IMR-90 (cell line): ENCODE results near the gene NAA35. TPM values are rescaled to one million over a fixed set of nuclear protein-coding genes. Genes with fewer than 3 reads are reported as not detected.

Experiments used
- ATAC-seq: fragments of 200-7000 bp; cut with Tn5 transposase; 2 replicates; pipeline ENCODE4 v1.9.1; 2020; ENCODE audit warnings: low read depth, mild to moderate bottlenecking, moderate library complexity
- BruUV-seq: library from RNA; stranded (reverse); fragments of 400-500 nt; replicated peaks from 2 replicates; lab custom pipeline; 2021; lab: Mats Ljungman, UMichigan
- CTCF ChIA-PET: fragments of 300-600 bp; formaldehyde crosslinking; extraction: SDS; loops from one replicate; lab custom pipeline; 2021; ENCODE audit warnings: antibody characterized with exemption; lab: Yijun Ruan, JAX
- POLR2A ChIA-PET: fragments of 300-600 bp; sonication (Branson Sonifier 250); formaldehyde crosslinking; loops from one replicate; lab custom pipeline; 2022; ENCODE audit warnings: antibody characterized with exemption; ENCODE audit not compliant: unreplicated experiment; lab: Charles Lee
- DNase-seq: peaks from one replicate; pipeline ENCODE4 v3.0.0; 2013
- H2AFZ ChIP-seq: replicated peaks from 2 replicates; pipeline ENCODE3; 2013; ENCODE audit warnings: low read length, mild to moderate bottlenecking; ENCODE audit not compliant: poor library complexity
- H2AK5ac ChIP-seq: 2 replicates; pipeline ENCODE4 v1.6.1; 2013; ENCODE audit warnings: low read depth, low read length, inconsistent platforms
- H2AK9ac ChIP-seq: replicated peaks from 2 replicates; pipeline ENCODE3; 2013; ENCODE audit warnings: mild to moderate bottlenecking, low read depth, low read length, moderate library complexity; ENCODE audit not compliant: poor library complexity
- H2BK120ac ChIP-seq: 2 replicates; pipeline ENCODE4 v1.6.1; 2013; ENCODE audit warnings: low read depth, low read length, inconsistent platforms
- H2BK15ac ChIP-seq: 3 replicates; pipeline ENCODE4 v1.6.1; 2013; ENCODE audit warnings: low read depth, low read length, inconsistent platforms
- H2BK20ac ChIP-seq: 2 replicates; pipeline ENCODE4 v1.6.1; 2013; ENCODE audit warnings: low read depth, mild to moderate bottlenecking, inconsistent platforms, low read length, moderate library complexity
- H2BK5ac ChIP-seq: 2 replicates; pipeline ENCODE4 v1.6.1; 2013; ENCODE audit warnings: mild to moderate bottlenecking, low read depth, low read length, inconsistent platforms; ENCODE audit not compliant: poor library complexity, severe bottlenecking
- H3K14ac ChIP-seq: replicated peaks from 2 replicates; pipeline ENCODE4 v1.6.1; 2013; ENCODE audit warnings: low read depth, low read length, inconsistent platforms
- H3K18ac ChIP-seq: 2 replicates; pipeline ENCODE4 v1.6.1; 2013; ENCODE audit warnings: low read depth, low read length, control low read depth
- H3K23ac ChIP-seq: 2 replicates; pipeline ENCODE4 v1.6.1; 2013; ENCODE audit warnings: low read depth, low read length, inconsistent platforms
- H3K27ac ChIP-seq: 2 replicates; pipeline ENCODE4 v1.5.1; 2013; ENCODE audit warnings: mild to moderate bottlenecking, control low read depth, low read length; ENCODE audit not compliant: insufficient read depth
- H3K27me3 ChIP-seq: 2 replicates; pipeline ENCODE4 v1.6.1; 2013; ENCODE audit warnings: low read length; ENCODE audit not compliant: control insufficient read depth, insufficient read depth
- H3K36me3 ChIP-seq: 2 replicates; pipeline ENCODE4 v1.6.1; 2013; ENCODE audit warnings: low read length, mixed read lengths; ENCODE audit not compliant: control insufficient read depth, insufficient read depth
- H3K4ac ChIP-seq: 2 replicates; pipeline ENCODE4 v1.6.1; 2013; ENCODE audit warnings: low read depth, low read length, inconsistent platforms
- H3K4me1 ChIP-seq: 2 replicates; pipeline ENCODE4 v1.6.1; 2013; ENCODE audit warnings: low read length, mixed read lengths; ENCODE audit not compliant: control insufficient read depth, insufficient read depth
- H3K4me2 ChIP-seq: 2 replicates; pipeline ENCODE4 v1.6.1; 2013; ENCODE audit warnings: low read depth, mild to moderate bottlenecking, control low read depth, low read length, moderate library complexity
- H3K4me3 ChIP-seq: 2 replicates; pipeline ENCODE4 v1.5.1; 2013; ENCODE audit warnings: low read depth, mild to moderate bottlenecking, control low read depth, low read length, moderate library complexity; ENCODE audit not compliant: insufficient read depth
- H3K56ac ChIP-seq: 2 replicates; pipeline ENCODE4 v1.6.1; 2013; ENCODE audit warnings: low read length, inconsistent platforms; ENCODE audit not compliant: insufficient read depth; ENCODE audit errors: extremely low read depth
- H3K79me1 ChIP-seq, 2 experiments: 2 replicates each; pipeline ENCODE4 v1.6.1; 2013; ENCODE audit warnings: low read length in 2 of 2, inconsistent platforms in 1 of 2, low read depth in 1 of 2
- H3K9ac ChIP-seq: 2 replicates; pipeline ENCODE4 v1.6.1; 2013; ENCODE audit warnings: low read depth, low read length, control low read depth
- H3K9me1 ChIP-seq: 2 replicates; pipeline ENCODE4 v1.6.1; 2013; ENCODE audit warnings: low read length, inconsistent platforms; ENCODE audit not compliant: insufficient read depth
- H3K9me3 ChIP-seq: 2 replicates; pipeline ENCODE4 v1.6.1; 2013; ENCODE audit warnings: low read length; ENCODE audit not compliant: control insufficient read depth, insufficient read depth
- H4K20me1 ChIP-seq: 2 replicates; pipeline ENCODE4 v1.6.1; 2013; ENCODE audit warnings: low read length, inconsistent platforms; ENCODE audit not compliant: insufficient read depth
- H4K5ac ChIP-seq: 2 replicates; pipeline ENCODE4 v1.6.1; 2013; ENCODE audit warnings: mild to moderate bottlenecking, low read depth, low read length, control low read depth
- H4K8ac ChIP-seq, 2 experiments: 2 replicates each; pipeline ENCODE4 v1.6.1; 2013; ENCODE audit warnings: low read depth in 2 of 2, low read length in 2 of 2, control low read depth in 1 of 2, inconsistent platforms in 1 of 2
- H4K91ac ChIP-seq: 2 replicates; pipeline ENCODE4 v1.6.1; 2013; ENCODE audit warnings: low read depth, low read length, inconsistent platforms; ENCODE audit not compliant: insufficient read depth
- BHLHE40 ChIP-seq: fragments of 150-350 bp; IDR thresholded peaks from 2 replicates; pipeline ENCODE4 v1.6.1; 2016; ENCODE audit warnings: mild to moderate bottlenecking, low read depth, low read length
- CEBPB ChIP-seq: IDR thresholded peaks from 2 replicates; pipeline ENCODE4 v1.6.1; 2012; ENCODE audit warnings: low read depth, low read length, improper control_type of control experiment
- CHD1 ChIP-seq: IDR thresholded peaks from 2 replicates; pipeline ENCODE4 v1.6.1; 2012; ENCODE audit warnings: low read depth, low read length, improper control_type of control experiment
- FOS ChIP-seq: fragments of 150-350 bp; IDR thresholded peaks from 2 replicates; pipeline ENCODE4 v1.6.1; 2016; ENCODE audit warnings: low read depth, low read length
- MAFK ChIP-seq: IDR thresholded peaks from 2 replicates; pipeline ENCODE4 v1.6.1; 2012; ENCODE audit warnings: low read depth, low read length, improper control_type of control experiment
- MAZ ChIP-seq: IDR thresholded peaks from 2 replicates; pipeline ENCODE4 v1.6.1; 2012; ENCODE audit warnings: low read depth, mild to moderate bottlenecking, low read length, improper control_type of control experiment, moderate library complexity, borderline replicate concordance
- MXI1 ChIP-seq: IDR thresholded peaks from 2 replicates; pipeline ENCODE4 v1.6.1; 2012; ENCODE audit warnings: low read depth, mild to moderate bottlenecking, low read length, moderate library complexity, borderline replicate concordance
- NFE2L2 ChIP-seq: fragments of 150-350 bp; IDR thresholded peaks from 2 replicates; pipeline ENCODE4 v1.6.1; 2016; ENCODE audit warnings: low read depth, mild to moderate bottlenecking, low read length
- POLR2A ChIP-seq: IDR thresholded peaks from 2 replicates; pipeline ENCODE4 v1.6.1; 2012; ENCODE audit warnings: mild to moderate bottlenecking, low read depth, low read length
- RAD21 ChIP-seq: IDR thresholded peaks from 2 replicates; pipeline ENCODE4 v1.6.1; 2012; ENCODE audit warnings: low read length, improper control_type of control experiment
- RCOR1 ChIP-seq: IDR thresholded peaks from 2 replicates; pipeline ENCODE4 v1.6.1; 2012; ENCODE audit warnings: mild to moderate bottlenecking, low read length, improper control_type of control experiment; ENCODE audit not compliant: insufficient replicate concordance
- RFX5 ChIP-seq: IDR thresholded peaks from 2 replicates; pipeline ENCODE4 v1.8.0; 2012; ENCODE audit warnings: low read depth, mild to moderate bottlenecking, low read length, moderate library complexity
- SMC3 ChIP-seq: fragments of 150-350 bp; IDR thresholded peaks from 2 replicates; pipeline ENCODE4 v1.6.1; 2016; ENCODE audit warnings: low read depth, mild to moderate bottlenecking, antibody characterized with exemption, low read length, moderate library complexity
- WGBS, 2 experiments: methylation state at CpG; one replicate each; pipeline versions ENCODE4 v1.1.5 to v1.1.7; 2013; ENCODE audit warnings: missing lambda C conversion rate in 2 of 2; ENCODE audit not compliant: insufficient read length in 1 of 2; ENCODE audit errors: extremely low coverage in 2 of 2; 5-methylcytosine and 5-hydroxymethylcytosine counted together
- dilution Hi-C: fragments of 300-500 bp; cut with HindIII; formaldehyde crosslinking; loops from one replicate; pipeline ENCODE4 v1.14.3; 2018; ENCODE audit warnings: low sequenced_read_pairs; ENCODE audit not compliant: unreplicated experiment
- in situ Hi-C: fragments of 300-500 bp; cut with MboI; formaldehyde crosslinking; loops from 3 replicates; pipeline ENCODE4 v1.14.3; 2019; ENCODE audit warnings: low sequenced_read_pairs, inconsistent platforms, mixed read lengths
- intact Hi-C: fragments of 100-400 bp; cut with micrococcal nuclease; formaldehyde crosslinking; loops from 2 replicates; pipeline ENCODE4 v1.10.0; 2022
- polyA plus RNA-seq, 3 experiments: library from polyadenylated mRNA; depleted of rRNA; stranded (reverse); fragments of >200 nt; gene quantifications; 2 replicates each; pipeline ENCODE4 v1.2.3, GENCODE V29; 2012; ENCODE audit warnings: low replicate concordance in 1 of 3
- total RNA-seq: library from RNA; depleted of rRNA; stranded (reverse); fragments of >200 nt; gene quantifications from 2 replicates; pipeline ENCODE4 v1.2.3, GENCODE V29; 2012
- TF ChIP-seq, protein P1 (sequence below): fragments of 150-350 bp; IDR thresholded peaks from 2 replicates; pipeline ENCODE4 v1.6.1; 2016; ENCODE audit warnings: low read depth, mild to moderate bottlenecking, low read length, moderate library complexity, borderline replicate concordance
- TF ChIP-seq, protein P2 (sequence below): conservative IDR thresholded peaks from 2 replicates; pipeline ENCODE4 v1.5.1; 2012; ENCODE audit warnings: mild to moderate bottlenecking, low read depth, low read length, improper control_type of control experiment
- TF ChIP-seq, protein P3 (sequence below): fragments of 150-350 bp; IDR thresholded peaks from 2 replicates; pipeline ENCODE4 v1.6.1; 2017; ENCODE audit warnings: mild to moderate bottlenecking, antibody characterized with exemption, low read length, low read depth

NAA35 gene
- total and polyA plus RNA-seq, 2 of the 4 experiments (the other 2 are of a cell fraction), result 13.1 to 16.5 TPM

DNA sequence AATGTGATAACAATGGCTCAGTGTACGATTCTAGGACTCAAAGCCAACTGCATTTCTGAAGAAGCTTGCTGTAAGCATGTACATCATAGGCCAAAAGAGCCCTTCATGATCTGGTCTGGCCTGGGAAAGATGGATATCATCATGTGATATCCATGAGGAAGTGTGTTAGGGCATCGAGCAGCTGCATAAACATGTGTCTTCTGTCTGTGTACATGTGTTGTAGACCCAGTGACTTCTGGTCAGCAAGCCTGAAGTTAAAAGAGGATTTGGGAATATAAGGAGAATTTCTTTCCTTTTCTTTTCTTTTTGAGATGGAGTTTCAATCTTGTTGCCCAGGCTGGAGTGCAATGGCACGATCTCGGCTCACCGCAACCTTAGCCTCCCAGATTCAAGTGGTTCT, 15.5 kb upstream of the NAA35 start:
- in situ Hi-C loops, result no loop called here
- no peak overlapping the region for H3K27ac ChIP-seq
- H3K36me3 ChIP-seq, result no peaks in the 10 kb centered on the region
- no peak overlapping the region for H3K9ac ChIP-seq
- no peak overlapping the region for H3K23ac ChIP-seq
- H2BK15ac ChIP-seq, result no peak overlapping the region
- no peak overlapping the region for H2AK9ac ChIP-seq
- H2BK120ac ChIP-seq, result no peak overlapping the region
- no peaks in the 10 kb centered on the region for H3K79me1 ChIP-seq
- no peak overlapping the region for H2AFZ ChIP-seq
- H2BK5ac ChIP-seq, result no peak overlapping the region
- H2BK20ac ChIP-seq, result no peak overlapping the region
- no TSS peak for BruUV-seq
- ChIA-PET CTCF (no interaction called here), POLR2A (no interaction called here)
- no peak overlapping the region for H3K18ac ChIP-seq
- no peak overlapping the region for H3K56ac ChIP-seq
- TF ChIP-seq RAD21 (no peak), MXI1 (no peak), POLR2A (no peak), FOS (no peak), MAZ (no peak), NFE2L2 (no peak), RFX5 (no peak), BHLHE40 (no peak), CEBPB (no peak), RCOR1 (no peak), MAFK (no peak), SMC3 (no peak), CHD1 (no peak)
- TF ChIP-seq, protein P1, sequence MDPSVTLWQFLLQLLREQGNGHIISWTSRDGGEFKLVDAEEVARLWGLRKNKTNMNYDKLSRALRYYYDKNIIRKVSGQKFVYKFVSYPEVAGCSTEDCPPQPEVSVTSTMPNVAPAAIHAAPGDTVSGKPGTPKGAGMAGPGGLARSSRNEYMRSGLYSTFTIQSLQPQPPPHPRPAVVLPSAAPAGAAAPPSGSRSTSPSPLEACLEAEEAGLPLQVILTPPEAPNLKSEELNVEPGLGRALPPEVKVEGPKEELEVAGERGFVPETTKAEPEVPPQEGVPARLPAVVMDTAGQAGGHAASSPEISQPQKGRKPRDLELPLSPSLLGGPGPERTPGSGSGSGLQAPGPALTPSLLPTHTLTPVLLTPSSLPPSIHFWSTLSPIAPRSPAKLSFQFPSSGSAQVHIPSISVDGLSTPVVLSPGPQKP, result no peak
- TF ChIP-seq, protein P2, sequence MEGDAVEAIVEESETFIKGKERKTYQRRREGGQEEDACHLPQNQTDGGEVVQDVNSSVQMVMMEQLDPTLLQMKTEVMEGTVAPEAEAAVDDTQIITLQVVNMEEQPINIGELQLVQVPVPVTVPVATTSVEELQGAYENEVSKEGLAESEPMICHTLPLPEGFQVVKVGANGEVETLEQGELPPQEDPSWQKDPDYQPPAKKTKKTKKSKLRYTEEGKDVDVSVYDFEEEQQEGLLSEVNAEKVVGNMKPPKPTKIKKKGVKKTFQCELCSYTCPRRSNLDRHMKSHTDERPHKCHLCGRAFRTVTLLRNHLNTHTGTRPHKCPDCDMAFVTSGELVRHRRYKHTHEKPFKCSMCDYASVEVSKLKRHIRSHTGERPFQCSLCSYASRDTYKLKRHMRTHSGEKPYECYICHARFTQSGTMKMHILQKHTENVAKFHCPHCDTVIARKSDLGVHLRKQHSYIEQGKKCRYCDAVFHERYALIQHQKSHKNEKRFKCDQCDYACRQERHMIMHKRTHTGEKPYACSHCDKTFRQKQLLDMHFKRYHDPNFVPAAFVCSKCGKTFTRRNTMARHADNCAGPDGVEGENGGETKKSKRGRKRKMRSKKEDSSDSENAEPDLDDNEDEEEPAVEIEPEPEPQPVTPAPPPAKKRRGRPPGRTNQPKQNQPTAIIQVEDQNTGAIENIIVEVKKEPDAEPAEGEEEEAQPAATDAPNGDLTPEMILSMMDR, result no peak
- TF ChIP-seq, protein P3, sequence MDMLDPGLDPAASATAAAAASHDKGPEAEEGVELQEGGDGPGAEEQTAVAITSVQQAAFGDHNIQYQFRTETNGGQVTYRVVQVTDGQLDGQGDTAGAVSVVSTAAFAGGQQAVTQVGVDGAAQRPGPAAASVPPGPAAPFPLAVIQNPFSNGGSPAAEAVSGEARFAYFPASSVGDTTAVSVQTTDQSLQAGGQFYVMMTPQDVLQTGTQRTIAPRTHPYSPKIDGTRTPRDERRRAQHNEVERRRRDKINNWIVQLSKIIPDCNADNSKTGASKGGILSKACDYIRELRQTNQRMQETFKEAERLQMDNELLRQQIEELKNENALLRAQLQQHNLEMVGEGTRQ, result no peak
- ATAC-seq, result no peak
- H3K14ac ChIP-seq, result no peak overlapping the region
- no peak overlapping the region for H4K91ac ChIP-seq
- H4K8ac ChIP-seq, result no peak overlapping the region
- H4K20me1 ChIP-seq, result no peaks in the 10 kb centered on the region
- no peaks in the 10 kb centered on the region; the same call in 1 of the 2 replicates for H3K27me3 ChIP-seq
- no peak overlapping the region for H2AK5ac ChIP-seq
- intact Hi-C loops, result no loop called here
- WGBS, 2 experiments, result no CpG with 5 or more reads among the region's 5 CpGs
- no peak for DNase-seq
- H3K4ac ChIP-seq, result no peak overlapping the region
- H3K4me3 ChIP-seq, result no peak overlapping the region
- dilution Hi-C loops, result no loop called here
- H4K5ac ChIP-seq, result no peak overlapping the region
- H3K9me3 ChIP-seq, result no peaks in the 10 kb centered on the region
- H3K4me1 ChIP-seq, result no peaks in the 10 kb centered on the region
- no peaks in the 10 kb centered on the region for H3K9me1 ChIP-seq
- no peak overlapping the region for H3K4me2 ChIP-seq
